Activated T-cell treated with anti-CD3 and anti-CD28 coated beads, Interleukin-2, amount 50 U/mL, for 72 hours (primary cell): ENCODE measurements around the gene CFAP97D2. TPM values are rescaled to one million over a fixed set of nuclear protein-coding genes. Genes with fewer than 3 reads are reported as not detected.
"Not testable (repeated sequence)": the region's sequence is repeated elsewhere in the genome, so short reads cannot be mapped to it uniquely, and the experiment has no call there.

Experiments used
- ATAC-seq, 2 donors: fragments of 150-1000 bp; cut with Tn5 transposase; replicated peaks in 1 of 2; 2 replicates each; pipeline ENCODE4 v1.10.0; 2021; ENCODE audit warnings: moderate library complexity in 2 of 2, mild to moderate bottlenecking in 1 of 2
- DNase-seq, 2 donors: peaks; one replicate each; pipeline ENCODE4 v3.0.0; 2021 to 2022; ENCODE audit warnings: mixed read lengths in 1 of 2
- H3K27ac Mint-ChIP-seq: one replicate; pipeline ENCODE4 v1.8.0; 2022; ENCODE audit warnings: mild to moderate bottlenecking, moderate library complexity, mixed read lengths
- H3K27me3 Mint-ChIP-seq: one replicate; pipeline ENCODE4 v1.8.0; 2022; ENCODE audit warnings: low read depth, mixed read lengths
- H3K36me3 Mint-ChIP-seq, 2 donors: one replicate each; pipeline ENCODE4 v1.8.0; 2022; ENCODE audit warnings: mixed read lengths in 2 of 2, mild to moderate bottlenecking in 1 of 2; ENCODE audit not compliant: insufficient read depth in 2 of 2
- H3K4me1 Mint-ChIP-seq: one replicate; pipeline ENCODE4 v1.8.0; 2022; ENCODE audit warnings: low read depth, mixed read lengths
- H3K4me3 Mint-ChIP-seq, 2 donors: one replicate each; pipeline ENCODE4 v1.8.0; 2022; ENCODE audit warnings: mild to moderate bottlenecking in 2 of 2, mixed read lengths in 2 of 2, moderate library complexity in 2 of 2
- H3K9me3 Mint-ChIP-seq, 2 donors: one replicate each; pipeline ENCODE4 v1.8.0; 2022; ENCODE audit warnings: mixed read lengths in 2 of 2
- total RNA-seq, 2 donors: library from RNA; stranded (reverse); gene quantifications; one replicate each; pipeline ENCODE4 v1.2.3, GENCODE V29; 2022

Gene CFAP97D2
- total RNA-seq, 2 donors from 2014 or later = 0.36 to 1.1 TPM

DNA sequence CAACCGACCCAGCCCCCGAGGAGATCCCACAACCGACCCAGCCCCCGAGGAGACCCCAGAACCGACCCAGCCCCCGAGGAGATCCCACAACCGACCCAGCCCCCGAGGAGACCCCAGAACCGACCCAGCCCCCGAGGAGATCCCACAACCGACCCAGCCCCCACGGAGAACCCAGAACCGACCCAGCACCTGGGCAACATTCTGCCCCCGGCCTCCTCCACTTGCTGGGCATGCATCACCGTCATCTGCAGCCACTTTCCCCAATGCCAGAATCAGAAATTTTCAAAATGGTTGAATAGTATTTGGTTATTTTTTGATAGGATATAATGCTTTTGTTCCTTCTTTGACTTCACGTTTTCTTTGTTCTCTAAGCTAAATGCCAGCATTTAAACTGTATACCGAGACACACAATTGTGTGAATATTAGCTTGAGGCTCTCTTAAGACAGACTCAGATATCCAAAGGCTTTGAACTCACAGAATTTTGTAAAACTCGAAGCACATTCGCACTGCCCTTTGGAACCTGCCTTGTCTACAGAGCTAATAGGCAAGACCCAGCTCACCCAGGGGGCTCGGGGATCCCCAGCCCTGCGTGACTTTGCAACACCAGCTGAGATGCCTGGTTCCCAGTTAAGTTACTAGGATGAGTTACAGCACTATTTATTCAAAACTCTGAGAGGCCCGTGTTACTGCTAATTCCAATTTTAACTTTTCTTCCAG, 31.1 kb upstream of the CFAP97D2 start:
- Mint-ChIP-seq H3K36me3 (no peaks in the 10 kb centered on the region), H3K4me3 (peak overlapping the region; percentile 66 to 88), H3K27ac (peak overlapping the region; percentile 96), H3K4me1 (peaks cover 49% of the 10 kb centered on the region), H3K27me3 (no peaks in the 10 kb centered on the region), H3K9me3 (no peaks in the 10 kb centered on the region)
- ATAC-seq (peak; percentile 40 to 46), DNase-seq (no peak)

DNA sequence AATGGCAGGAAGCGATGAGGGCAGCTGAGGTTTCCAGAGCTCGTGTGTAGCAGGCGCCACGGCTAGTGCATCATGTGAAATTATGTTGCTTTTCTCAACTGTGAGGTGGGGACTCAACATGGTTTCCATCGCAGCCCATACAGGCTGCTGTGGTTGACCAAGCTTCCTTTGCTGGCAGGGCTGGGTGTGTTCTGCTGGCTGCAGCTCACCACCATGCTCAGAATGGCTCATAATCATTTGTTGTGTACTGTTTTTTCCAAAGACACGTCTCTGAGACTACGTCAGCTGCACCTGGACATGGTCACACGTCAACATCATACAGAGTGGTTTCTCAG, 30.6 kb upstream of the CFAP97D2 start:
- peaks cover 53% of the 10 kb centered on the region for H3K4me1 Mint-ChIP-seq
- H3K36me3 Mint-ChIP-seq = peaks cover 0 to under 1% of the 10 kb centered on the region in 2 donors
- H3K27ac Mint-ChIP-seq = peak overlapping the region; percentile 96
- no peaks in the 10 kb centered on the region for H3K27me3 Mint-ChIP-seq
- H3K9me3 Mint-ChIP-seq = peaks cover 2% of the 10 kb centered on the region in 2 donors
- peak; percentile 86 to 92 for ATAC-seq
- peak overlapping the region; percentile 66 to 88 for H3K4me3 Mint-ChIP-seq
- DNase-seq = peak; percentile 86 to 89

- DNase-seq, ATAC-seq, H3K9me3 Mint-ChIP-seq, H3K27me3 Mint-ChIP-seq, H3K36me3 Mint-ChIP-seq: not testable (repeated sequence)
- peak overlapping the region; percentile 66 to 88 for H3K4me3 Mint-ChIP-seq
- H3K27ac Mint-ChIP-seq = peak overlapping the region; percentile 96
- peaks cover 57% of the 10 kb centered on the region for H3K4me1 Mint-ChIP-seq
Observed at GRCh38 chr13:114148886-114149285, 30.2 kb upstream of the CFAP97D2 start.

- Mint-ChIP-seq H3K36me3 (peaks cover 0 to 4% of the 10 kb centered on the region in 2 donors), H3K27me3 (no peaks in the 10 kb centered on the region), H3K4me1 (peaks cover 65% of the 10 kb centered on the region), H3K9me3 (peaks cover 5% of the 10 kb centered on the region in 2 donors), H3K27ac (peak overlapping the region; percentile 86), H3K4me3 (peak overlapping the region; percentile 66 to 88)
- ATAC-seq (no peak), DNase-seq (no peak)
Observed at GRCh38 chr13:114149774-114150740, 29.0 kb upstream of the CFAP97D2 start.

- Mint-ChIP-seq H3K27ac (peak overlapping the region; percentile 41), H3K9me3 (peaks cover 5% of the 10 kb centered on the region in 2 donors), H3K4me1 (peaks cover 65% of the 10 kb centered on the region), H3K27me3 (no peaks in the 10 kb centered on the region), H3K36me3 (peaks cover 0 to 4% of the 10 kb centered on the region in 2 donors), H3K4me3 (peak overlapping the region; percentile 2 to 75)
- DNase-seq = no peak
- ATAC-seq = no peak
Observed at GRCh38 chr13:114151031-114151430, 28.0 kb upstream of the CFAP97D2 start.

DNA sequence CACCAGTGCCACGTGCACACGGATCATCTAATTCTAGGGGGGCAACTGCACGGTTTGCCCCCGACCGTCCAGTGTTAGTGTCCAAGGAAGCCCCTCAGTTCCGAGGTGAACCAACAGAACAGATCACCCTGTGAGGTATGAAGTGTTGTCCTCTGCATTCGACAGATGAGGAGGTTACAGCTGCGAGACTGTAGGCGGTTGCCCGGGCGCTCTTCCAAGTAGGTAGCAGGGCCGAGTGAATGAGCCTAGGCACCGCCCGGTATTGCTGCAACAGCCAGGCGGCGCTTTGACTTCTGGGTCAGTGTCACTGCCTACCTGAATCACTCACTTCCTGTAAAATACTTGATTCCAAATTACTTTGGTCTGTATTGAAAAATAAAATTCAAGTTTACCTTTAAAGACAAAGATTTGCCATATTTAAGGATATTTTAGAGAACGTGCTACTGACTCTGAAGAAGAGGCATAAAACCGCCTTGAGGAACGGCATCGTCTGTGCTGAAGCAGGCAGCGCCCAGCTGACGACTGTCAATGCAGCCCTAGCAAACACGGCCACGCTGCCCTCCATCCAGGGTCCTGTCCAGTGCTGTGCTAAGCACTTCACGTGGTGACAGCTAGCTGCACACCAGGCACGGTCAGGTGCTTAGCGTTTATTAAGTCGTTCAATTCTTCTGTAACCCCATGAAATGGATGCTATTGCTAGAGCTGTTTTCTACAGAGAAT, 27.3 kb upstream of the CFAP97D2 start:
- H3K9me3 Mint-ChIP-seq = peaks cover 5% of the 10 kb centered on the region in 2 donors
- H3K27me3 Mint-ChIP-seq = no peaks in the 10 kb centered on the region
- ATAC-seq = peak in 1 of 2 donors; percentile 56
- H3K4me1 Mint-ChIP-seq = peaks cover 70% of the 10 kb centered on the region
- H3K4me3 Mint-ChIP-seq = peak overlapping the region; percentile 2 to 75
- peaks cover 0 to 4% of the 10 kb centered on the region in 2 donors for H3K36me3 Mint-ChIP-seq
- DNase-seq = peak in 1 of 2 donors; percentile 74
- peak overlapping the region; percentile 41 for H3K27ac Mint-ChIP-seq

GRCh38 chr13:114152285-114152645, 26.8 kb upstream of the CFAP97D2 start:
- peaks cover 5% of the 10 kb centered on the region in 2 donors for H3K9me3 Mint-ChIP-seq
- H3K36me3 Mint-ChIP-seq = peaks cover 0 to 4% of the 10 kb centered on the region in 2 donors
- DNase-seq (no peak), ATAC-seq (no peak)
- no peak overlapping the region for H3K27ac Mint-ChIP-seq
- no peak overlapping the region for H3K4me3 Mint-ChIP-seq
- no peaks in the 10 kb centered on the region for H3K27me3 Mint-ChIP-seq
- peaks cover 76% of the 10 kb centered on the region for H3K4me1 Mint-ChIP-seq

GRCh38 chr13:114152831-114153371, 26.2 kb upstream of the CFAP97D2 start:
- no peaks in the 10 kb centered on the region for H3K27me3 Mint-ChIP-seq
- H3K4me1 Mint-ChIP-seq = peaks cover 77% of the 10 kb centered on the region
- H3K4me3 Mint-ChIP-seq = no peak overlapping the region
- H3K9me3 Mint-ChIP-seq = peaks cover 5% of the 10 kb centered on the region in 2 donors
- DNase-seq (no peak), ATAC-seq (no peak)
- peaks cover 0 to 4% of the 10 kb centered on the region in 2 donors for H3K36me3 Mint-ChIP-seq
- H3K27ac Mint-ChIP-seq = no peak overlapping the region

- DNase-seq = no peak
- no peak for ATAC-seq
- H3K27ac Mint-ChIP-seq = peak overlapping the region; percentile 2
- peak overlapping the region; percentile 50 to 69 for H3K4me3 Mint-ChIP-seq
- peaks cover 0 to 4% of the 10 kb centered on the region in 2 donors for H3K36me3 Mint-ChIP-seq
- no peaks in the 10 kb centered on the region for H3K27me3 Mint-ChIP-seq
- H3K4me1 Mint-ChIP-seq = peaks cover 75% of the 10 kb centered on the region
- H3K9me3 Mint-ChIP-seq = peaks cover 5% of the 10 kb centered on the region in 2 donors
Observed at GRCh38 chr13:114153485-114154080, 25.5 kb upstream of the CFAP97D2 start.

DNA sequence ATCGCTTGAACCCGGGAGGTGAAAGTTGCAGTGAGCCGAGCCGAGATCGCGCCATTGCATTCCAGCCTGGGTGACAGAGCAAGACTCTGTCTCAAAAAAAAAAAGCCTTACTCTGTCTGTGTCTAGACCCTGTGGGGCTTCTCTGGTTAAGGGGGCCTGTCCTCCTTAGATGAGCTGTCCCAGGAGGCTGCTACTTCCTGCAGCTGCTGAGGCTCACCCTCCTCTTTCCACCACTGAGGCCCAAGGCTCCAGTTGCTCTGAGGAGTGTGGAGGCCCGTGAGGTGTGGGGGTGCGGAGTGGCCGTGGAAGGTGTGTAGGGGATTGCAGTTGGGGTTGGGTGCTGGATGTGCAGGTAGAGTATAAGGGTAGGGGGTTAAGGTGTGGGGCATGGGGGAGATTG, 24.6 kb upstream of the CFAP97D2 start:
- H3K4me1 Mint-ChIP-seq = peaks cover 66% of the 10 kb centered on the region

GRCh38 chr13:114155320-114155719, 23.7 kb upstream of the CFAP97D2 start:
- DNase-seq (no peak), ATAC-seq (no peak)
- peaks cover 65% of the 10 kb centered on the region for H3K4me1 Mint-ChIP-seq
- no peak overlapping the region for H3K4me3 Mint-ChIP-seq
- H3K36me3 Mint-ChIP-seq = peaks cover 0 to 4% of the 10 kb centered on the region in 2 donors
- peaks cover 5% of the 10 kb centered on the region in 2 donors for H3K9me3 Mint-ChIP-seq
- H3K27ac Mint-ChIP-seq = no peak overlapping the region
- no peaks in the 10 kb centered on the region for H3K27me3 Mint-ChIP-seq

More for the DNA sequence above, 24.6 kb upstream of the CFAP97D2 start:
- ATAC-seq = peak; percentile 59 to 65
- H3K9me3 Mint-ChIP-seq = peaks cover 5% of the 10 kb centered on the region in 2 donors
- no peak for DNase-seq
- H3K27me3 Mint-ChIP-seq = no peaks in the 10 kb centered on the region
- H3K36me3 Mint-ChIP-seq = peaks cover 0 to 4% of the 10 kb centered on the region in 2 donors
- no peak overlapping the region for H3K27ac Mint-ChIP-seq
- peak overlapping the region; percentile 50 to 69 for H3K4me3 Mint-ChIP-seq
